Measurements from ENCODE around the gene AGXT.

DNA sequence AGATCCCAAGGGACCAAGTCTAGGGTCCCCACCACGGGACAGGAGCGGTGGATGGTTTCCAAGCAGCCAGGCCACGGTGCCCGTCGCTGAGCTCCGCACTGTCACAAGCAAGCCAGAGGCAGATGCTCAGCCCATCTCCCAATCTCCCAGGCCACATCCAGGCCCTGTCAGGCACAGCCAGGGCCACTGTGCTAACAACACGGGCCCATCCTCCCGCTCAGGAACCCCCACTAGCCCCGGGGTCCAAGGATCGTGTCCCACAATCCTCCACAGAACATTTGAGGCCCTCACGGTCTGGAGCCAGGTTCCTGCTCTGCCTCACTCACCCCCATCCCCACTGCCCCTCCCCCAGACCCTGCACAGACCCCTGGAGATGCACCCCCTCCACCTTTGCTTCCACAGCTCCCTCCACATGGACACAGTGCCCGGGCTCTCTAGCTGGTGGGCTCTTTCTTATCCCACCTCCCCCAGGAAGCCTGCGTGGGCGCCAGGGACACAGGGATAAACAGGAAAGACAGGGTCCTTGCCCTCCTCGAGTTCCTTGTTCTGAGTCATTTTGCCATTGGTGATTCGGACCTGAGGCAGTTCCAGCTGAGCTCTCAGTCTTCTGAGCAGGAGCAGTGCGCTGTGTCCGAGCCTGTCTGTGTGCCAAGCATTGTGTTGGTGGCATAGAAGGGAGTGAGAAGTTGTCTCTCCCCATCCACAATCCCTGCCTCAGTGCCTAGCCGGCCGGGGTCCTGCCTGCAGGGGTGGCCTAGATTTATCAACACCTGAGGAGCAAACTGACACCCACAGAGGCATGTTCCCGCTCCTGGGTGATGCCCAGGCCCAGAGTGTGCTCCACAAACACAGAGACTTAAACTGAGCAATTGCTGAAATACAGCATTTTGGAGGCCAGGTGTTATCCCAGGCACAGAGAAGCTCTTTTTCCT lies 44.5 kb downstream of the AGXT start:
- TF ChIP-seq, protein P1, sequence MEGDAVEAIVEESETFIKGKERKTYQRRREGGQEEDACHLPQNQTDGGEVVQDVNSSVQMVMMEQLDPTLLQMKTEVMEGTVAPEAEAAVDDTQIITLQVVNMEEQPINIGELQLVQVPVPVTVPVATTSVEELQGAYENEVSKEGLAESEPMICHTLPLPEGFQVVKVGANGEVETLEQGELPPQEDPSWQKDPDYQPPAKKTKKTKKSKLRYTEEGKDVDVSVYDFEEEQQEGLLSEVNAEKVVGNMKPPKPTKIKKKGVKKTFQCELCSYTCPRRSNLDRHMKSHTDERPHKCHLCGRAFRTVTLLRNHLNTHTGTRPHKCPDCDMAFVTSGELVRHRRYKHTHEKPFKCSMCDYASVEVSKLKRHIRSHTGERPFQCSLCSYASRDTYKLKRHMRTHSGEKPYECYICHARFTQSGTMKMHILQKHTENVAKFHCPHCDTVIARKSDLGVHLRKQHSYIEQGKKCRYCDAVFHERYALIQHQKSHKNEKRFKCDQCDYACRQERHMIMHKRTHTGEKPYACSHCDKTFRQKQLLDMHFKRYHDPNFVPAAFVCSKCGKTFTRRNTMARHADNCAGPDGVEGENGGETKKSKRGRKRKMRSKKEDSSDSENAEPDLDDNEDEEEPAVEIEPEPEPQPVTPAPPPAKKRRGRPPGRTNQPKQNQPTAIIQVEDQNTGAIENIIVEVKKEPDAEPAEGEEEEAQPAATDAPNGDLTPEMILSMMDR (IDR thresholded peaks at IDR 0.05; ENCODE audit: low read depth, low read length) = no peak
- TF ChIP-seq EZH2phosphoT487 (IDR thresholded peaks at IDR 0.05; ENCODE audit: low read depth) = no peak
